SK-N-SH (cell line): ENCODE measurements around the gene OPHN1. TPM values are rescaled to one million over a fixed set of nuclear protein-coding genes. Genes with fewer than 3 reads are reported as not detected.

Source experiments
- CTCF ChIA-PET: fragments of 300-600, 350-600 bp; formaldehyde crosslinking; extraction: SDS; loops from one replicate; lab custom pipeline; 2021; lab: Yijun Ruan, JAX
- POLR2A ChIA-PET: fragments of 350-600 bp; sonication (Branson Sonifier 250); formaldehyde crosslinking; extraction: SDS; loops from one replicate; lab custom pipeline; 2020; ENCODE audit warnings: antibody characterized with exemption, inconsistent platforms; lab: Yijun Ruan, JAX
- DNase-seq: peaks from one replicate; pipeline ENCODE4 v3.0.0; 2012
- H2AFZ ChIP-seq: fragments of 200-600 bp; sonication (generic); 2 replicates; pipeline ENCODE4 v1.8.1; 2016; ENCODE audit warnings: antibody characterized with exemption, mild to moderate bottlenecking, low read depth
- H3F3A ChIP-seq: fragments of 200-600 bp; sonication (generic); replicated peaks from 2 replicates; pipeline ENCODE3; 2016; ENCODE audit warnings: antibody characterized with exemption, mild to moderate bottlenecking; ENCODE audit not compliant: insufficient read depth
- H3K27ac ChIP-seq, 2 experiments: fragments of 200-500 bp in 1 of 2; fragments of 200-600 bp in 1 of 2; sonication (Bioruptor generic) in 1 of 2; sonication (generic), shearing (Covaris generic) in 1 of 2; 2 replicates each; pipeline versions ENCODE4 v1.5.1 to v1.6.1; 2014 to 2016; ENCODE audit warnings: low read depth in 2 of 2, inconsistent platforms in 1 of 2, low read length in 1 of 2, mild to moderate bottlenecking in 1 of 2, mixed read lengths in 1 of 2
- H3K27me3 ChIP-seq: fragments of 200-600 bp; sonication (generic), shearing (Covaris generic); 2 replicates; pipeline ENCODE4 v1.6.1; 2016; ENCODE audit warnings: mixed run types; ENCODE audit not compliant: insufficient read depth
- H3K36me3 ChIP-seq, 2 experiments: fragments of 200-500 bp in 1 of 2; fragments of 200-600 bp in 1 of 2; sonication (Bioruptor generic) in 1 of 2; sonication (generic) in 1 of 2; replicated peaks in 1 of 2; 2 replicates each; pipeline versions ENCODE3 to v1.5.1; 2014 to 2016; ENCODE audit warnings: low read length in 1 of 2, mild to moderate bottlenecking in 1 of 2; ENCODE audit not compliant: insufficient read depth in 2 of 2, control insufficient read depth in 1 of 2
- H3K4me1 ChIP-seq, 2 experiments: fragments of 200-500 bp in 1 of 2; fragments of 200-600 bp in 1 of 2; sonication (Bioruptor generic) in 1 of 2; sonication (generic), shearing (Covaris generic) in 1 of 2; 2 replicates each; pipeline versions ENCODE4 v1.5.1 to v1.6.1; 2014 to 2016; ENCODE audit warnings: low read depth in 1 of 2, low read length in 1 of 2, mixed run types in 1 of 2; ENCODE audit not compliant: insufficient read depth in 2 of 2, control insufficient read depth in 1 of 2
- H3K4me2 ChIP-seq: fragments of 200-600 bp; sonication (generic), shearing (Covaris generic); 2 replicates; pipeline ENCODE4 v1.6.1; 2017; ENCODE audit warnings: mixed run types
- H3K4me3 ChIP-seq, 2 experiments: fragments of 200-500 bp in 1 of 2; fragments of 200-600 bp in 1 of 2; sonication (Bioruptor generic) in 1 of 2; sonication (generic), shearing (Covaris generic) in 1 of 2; 2 replicates each; pipeline versions ENCODE4 v1.5.1 to v1.8.1; 2014 to 2016; ENCODE audit warnings: low read depth in 2 of 2, inconsistent platforms in 1 of 2, low read length in 1 of 2, mild to moderate bottlenecking in 1 of 2, mixed read lengths in 1 of 2, moderate library complexity in 1 of 2
- H3K79me2 ChIP-seq: fragments of 200-600 bp; sonication (generic); 2 replicates; pipeline ENCODE4 v1.8.1; 2017; ENCODE audit warnings: mild to moderate bottlenecking; ENCODE audit not compliant: insufficient read depth
- H3K9ac ChIP-seq: fragments of 200-600 bp; sonication (generic); 2 replicates; pipeline ENCODE4 v1.6.1; 2017; ENCODE audit warnings: mixed run types
- H3K9me2 ChIP-seq: fragments of 200-600 bp; sonication (generic); 2 replicates; pipeline ENCODE4 v1.6.1; 2017; ENCODE audit warnings: mixed run types
- H3K9me3 ChIP-seq: fragments of 200-600 bp; sonication (generic); 2 replicates; pipeline ENCODE4 v1.6.1; 2017; ENCODE audit warnings: mixed run types, mild to moderate bottlenecking, moderate library complexity
- H4K20me1 ChIP-seq: fragments of 200-600 bp; sonication (generic); 2 replicates; pipeline ENCODE4 v1.6.1; 2017; ENCODE audit warnings: mild to moderate bottlenecking, mixed run types; ENCODE audit not compliant: insufficient read depth
- ELF1 ChIP-seq: IDR thresholded peaks from 2 replicates; pipeline ENCODE4 v1.4.0; 2012
- FOXJ3 ChIP-seq: sonication (generic); formaldehyde crosslinking; IDR thresholded peaks from 2 replicates; pipeline ENCODE4 v1.5.1; 2020; ENCODE audit warnings: mild to moderate bottlenecking, missing genetic modification reagents
- FOXM1 ChIP-seq: IDR thresholded peaks from 2 replicates; pipeline ENCODE4 v1.4.0; 2012; ENCODE audit warnings: low read depth, mild to moderate bottlenecking
- GATA2 ChIP-seq: sonication (generic); formaldehyde crosslinking; IDR thresholded peaks from 2 replicates; pipeline ENCODE4 v1.5.0; 2020; ENCODE audit warnings: mild to moderate bottlenecking, missing genetic modification reagents
- MEF2A ChIP-seq: IDR thresholded peaks from 2 replicates; pipeline ENCODE4 v1.4.0; 2012; ENCODE audit warnings: low read depth, borderline replicate concordance
- MXI1 ChIP-seq: IDR thresholded peaks from 2 replicates; pipeline ENCODE4 v1.6.1; 2012; ENCODE audit warnings: mild to moderate bottlenecking, low read depth, low read length, improper control_type of control experiment
- NFIC ChIP-seq: IDR thresholded peaks from 2 replicates; pipeline ENCODE4 v1.4.0; 2012; ENCODE audit warnings: borderline replicate concordance
- NRF1 ChIP-seq: IDR thresholded peaks from 2 replicates; pipeline ENCODE4 v1.6.1; 2012; ENCODE audit warnings: low read depth, mild to moderate bottlenecking, low read length
- RAD21 ChIP-seq: IDR thresholded peaks from 2 replicates; pipeline ENCODE4 v1.6.1; 2012; ENCODE audit warnings: mild to moderate bottlenecking, low read length
- RCOR1 ChIP-seq: fragments of 150-350 bp; IDR thresholded peaks from 2 replicates; pipeline ENCODE4 v1.6.1; 2017; ENCODE audit warnings: antibody characterized with exemption, low read length
- TCF12 ChIP-seq: IDR thresholded peaks from 2 replicates; pipeline ENCODE4 v1.4.0; 2012
- TEAD4 ChIP-seq: IDR thresholded peaks from 2 replicates; pipeline ENCODE4 v1.4.0; 2012; ENCODE audit warnings: mild to moderate bottlenecking, borderline replicate concordance; ENCODE audit not compliant: insufficient read depth
- WGBS: methylation state at CpG from one replicate; pipeline ENCODE4 v1.1.6; 2017; ENCODE audit warnings: low lambda C conversion rate; 5-methylcytosine and 5-hydroxymethylcytosine counted together
- polyA plus RNA-seq, 3 experiments: library from polyadenylated mRNA; depleted of rRNA; stranded (reverse); fragments of >200 nt; gene quantifications; 2 replicates each; pipeline ENCODE4 v1.2.3, GENCODE V29; 2012
- TF ChIP-seq, protein P1 (sequence below): IDR thresholded peaks from 2 replicates; pipeline ENCODE4 v1.6.1; 2012; ENCODE audit warnings: mild to moderate bottlenecking, low read depth, low read length, moderate library complexity
- TF ChIP-seq, protein P2 (sequence below): IDR thresholded peaks from 2 replicates; pipeline ENCODE4; 2012
- TF ChIP-seq, protein P3 (sequence below): fragments of 150-350 bp; IDR thresholded peaks from 2 replicates; pipeline ENCODE4 v1.6.1; 2017; ENCODE audit warnings: antibody characterized with exemption, low read length, low read depth, borderline replicate concordance
- TF ChIP-seq, protein P4 (sequence below): IDR thresholded peaks from 2 replicates; pipeline ENCODE4 v1.4.0; 2012; ENCODE audit warnings: low read depth, borderline replicate concordance
- TF ChIP-seq, protein P5 (sequence below): IDR thresholded peaks from 2 replicates; pipeline ENCODE4 v1.4.0; 2012; ENCODE audit warnings: low read depth

Gene OPHN1
- polyA plus RNA-seq, 1 of the 3 experiments (the other 2 are of a cell fraction) = 1.7 TPM

DNA sequence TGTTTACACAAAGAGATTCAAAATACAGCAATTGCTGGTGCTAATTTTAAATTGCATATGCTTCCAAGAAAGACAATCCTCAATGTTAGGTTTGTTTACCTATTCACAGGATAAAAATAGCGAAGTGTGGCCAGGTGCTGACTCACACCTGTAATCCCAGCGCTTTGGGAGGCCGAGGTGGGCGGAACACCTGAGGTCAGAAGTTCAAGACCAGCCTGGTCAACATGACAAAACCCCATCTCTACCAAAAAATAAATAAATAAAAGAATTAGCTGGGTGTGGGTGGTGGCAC lies 77.7 kb downstream of the OPHN1 start:
- WGBS = 43% methylated on average over 4 of the region's 4 CpGs
- H3K4me2 ChIP-seq = no peak overlapping the region
- no peak for DNase-seq
- no peaks in the 10 kb centered on the region for H3F3A ChIP-seq
- no peaks in the 10 kb centered on the region for H3K9me2 ChIP-seq
- no peaks in the 10 kb centered on the region for H3K36me3 ChIP-seq
- H4K20me1 ChIP-seq = no peaks in the 10 kb centered on the region
- no peaks in the 10 kb centered on the region for H3K27me3 ChIP-seq
- H3K27ac ChIP-seq = no peak overlapping the region
- no peaks in the 10 kb centered on the region for H3K4me1 ChIP-seq
- no peak overlapping the region for H3K9ac ChIP-seq
- ChIA-PET CTCF (interaction anchor here (1.0 kb wide), 1 partner anchor 117 kb away, joined by 3 read pairs; no protein-coding TSS in a partner anchor), POLR2A (no interaction called here)
- no peak overlapping the region for H3K4me3 ChIP-seq
- H3K79me2 ChIP-seq = no peaks in the 10 kb centered on the region
- no peaks in the 10 kb centered on the region for H3K9me3 ChIP-seq
- TF ChIP-seq MEF2A (no peak), RCOR1 (no peak), TCF12 (no peak), ELF1 (no peak), RAD21 (no peak), FOXM1 (no peak), TEAD4 (no peak), FOXJ3 (CRISPR knock-in tag) (no peak), NFIC (no peak), GATA2 (CRISPR knock-in tag) (no peak), NRF1 (no peak), MXI1 (no peak)
- TF ChIP-seq, protein P1, sequence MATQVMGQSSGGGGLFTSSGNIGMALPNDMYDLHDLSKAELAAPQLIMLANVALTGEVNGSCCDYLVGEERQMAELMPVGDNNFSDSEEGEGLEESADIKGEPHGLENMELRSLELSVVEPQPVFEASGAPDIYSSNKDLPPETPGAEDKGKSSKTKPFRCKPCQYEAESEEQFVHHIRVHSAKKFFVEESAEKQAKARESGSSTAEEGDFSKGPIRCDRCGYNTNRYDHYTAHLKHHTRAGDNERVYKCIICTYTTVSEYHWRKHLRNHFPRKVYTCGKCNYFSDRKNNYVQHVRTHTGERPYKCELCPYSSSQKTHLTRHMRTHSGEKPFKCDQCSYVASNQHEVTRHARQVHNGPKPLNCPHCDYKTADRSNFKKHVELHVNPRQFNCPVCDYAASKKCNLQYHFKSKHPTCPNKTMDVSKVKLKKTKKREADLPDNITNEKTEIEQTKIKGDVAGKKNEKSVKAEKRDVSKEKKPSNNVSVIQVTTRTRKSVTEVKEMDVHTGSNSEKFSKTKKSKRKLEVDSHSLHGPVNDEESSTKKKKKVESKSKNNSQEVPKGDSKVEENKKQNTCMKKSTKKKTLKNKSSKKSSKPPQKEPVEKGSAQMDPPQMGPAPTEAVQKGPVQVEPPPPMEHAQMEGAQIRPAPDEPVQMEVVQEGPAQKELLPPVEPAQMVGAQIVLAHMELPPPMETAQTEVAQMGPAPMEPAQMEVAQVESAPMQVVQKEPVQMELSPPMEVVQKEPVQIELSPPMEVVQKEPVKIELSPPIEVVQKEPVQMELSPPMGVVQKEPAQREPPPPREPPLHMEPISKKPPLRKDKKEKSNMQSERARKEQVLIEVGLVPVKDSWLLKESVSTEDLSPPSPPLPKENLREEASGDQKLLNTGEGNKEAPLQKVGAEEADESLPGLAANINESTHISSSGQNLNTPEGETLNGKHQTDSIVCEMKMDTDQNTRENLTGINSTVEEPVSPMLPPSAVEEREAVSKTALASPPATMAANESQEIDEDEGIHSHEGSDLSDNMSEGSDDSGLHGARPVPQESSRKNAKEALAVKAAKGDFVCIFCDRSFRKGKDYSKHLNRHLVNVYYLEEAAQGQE = no peak
- TF ChIP-seq, protein P2, sequence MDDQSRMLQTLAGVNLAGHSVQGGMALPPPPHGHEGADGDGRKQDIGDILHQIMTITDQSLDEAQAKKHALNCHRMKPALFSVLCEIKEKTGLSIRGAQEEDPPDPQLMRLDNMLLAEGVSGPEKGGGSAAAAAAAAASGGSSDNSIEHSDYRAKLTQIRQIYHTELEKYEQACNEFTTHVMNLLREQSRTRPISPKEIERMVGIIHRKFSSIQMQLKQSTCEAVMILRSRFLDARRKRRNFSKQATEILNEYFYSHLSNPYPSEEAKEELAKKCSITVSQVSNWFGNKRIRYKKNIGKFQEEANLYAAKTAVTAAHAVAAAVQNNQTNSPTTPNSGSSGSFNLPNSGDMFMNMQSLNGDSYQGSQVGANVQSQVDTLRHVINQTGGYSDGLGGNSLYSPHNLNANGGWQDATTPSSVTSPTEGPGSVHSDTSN = no peak
- TF ChIP-seq, protein P3, sequence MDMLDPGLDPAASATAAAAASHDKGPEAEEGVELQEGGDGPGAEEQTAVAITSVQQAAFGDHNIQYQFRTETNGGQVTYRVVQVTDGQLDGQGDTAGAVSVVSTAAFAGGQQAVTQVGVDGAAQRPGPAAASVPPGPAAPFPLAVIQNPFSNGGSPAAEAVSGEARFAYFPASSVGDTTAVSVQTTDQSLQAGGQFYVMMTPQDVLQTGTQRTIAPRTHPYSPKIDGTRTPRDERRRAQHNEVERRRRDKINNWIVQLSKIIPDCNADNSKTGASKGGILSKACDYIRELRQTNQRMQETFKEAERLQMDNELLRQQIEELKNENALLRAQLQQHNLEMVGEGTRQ = no peak
- TF ChIP-seq, protein P4, sequence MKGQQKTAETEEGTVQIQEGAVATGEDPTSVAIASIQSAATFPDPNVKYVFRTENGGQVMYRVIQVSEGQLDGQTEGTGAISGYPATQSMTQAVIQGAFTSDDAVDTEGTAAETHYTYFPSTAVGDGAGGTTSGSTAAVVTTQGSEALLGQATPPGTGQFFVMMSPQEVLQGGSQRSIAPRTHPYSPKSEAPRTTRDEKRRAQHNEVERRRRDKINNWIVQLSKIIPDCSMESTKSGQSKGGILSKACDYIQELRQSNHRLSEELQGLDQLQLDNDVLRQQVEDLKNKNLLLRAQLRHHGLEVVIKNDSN = no peak
- TF ChIP-seq, protein P5, sequence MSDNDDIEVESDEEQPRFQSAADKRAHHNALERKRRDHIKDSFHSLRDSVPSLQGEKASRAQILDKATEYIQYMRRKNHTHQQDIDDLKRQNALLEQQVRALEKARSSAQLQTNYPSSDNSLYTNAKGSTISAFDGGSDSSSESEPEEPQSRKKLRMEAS = no peak
- H2AFZ ChIP-seq = no peak overlapping the region
